Measurements from ENCODE around the gene CCDC85B. TPM values are rescaled to one million over a fixed set of nuclear protein-coding genes. Genes with fewer than 3 reads are reported as not detected.

Gene CCDC85B
- total and polyA plus RNA-seq, 2 of the 13 experiments (the other 11 are each of a cell fraction or from before 2014, with no cell fraction given) = 8.2 to 19.5 TPM

DNA sequence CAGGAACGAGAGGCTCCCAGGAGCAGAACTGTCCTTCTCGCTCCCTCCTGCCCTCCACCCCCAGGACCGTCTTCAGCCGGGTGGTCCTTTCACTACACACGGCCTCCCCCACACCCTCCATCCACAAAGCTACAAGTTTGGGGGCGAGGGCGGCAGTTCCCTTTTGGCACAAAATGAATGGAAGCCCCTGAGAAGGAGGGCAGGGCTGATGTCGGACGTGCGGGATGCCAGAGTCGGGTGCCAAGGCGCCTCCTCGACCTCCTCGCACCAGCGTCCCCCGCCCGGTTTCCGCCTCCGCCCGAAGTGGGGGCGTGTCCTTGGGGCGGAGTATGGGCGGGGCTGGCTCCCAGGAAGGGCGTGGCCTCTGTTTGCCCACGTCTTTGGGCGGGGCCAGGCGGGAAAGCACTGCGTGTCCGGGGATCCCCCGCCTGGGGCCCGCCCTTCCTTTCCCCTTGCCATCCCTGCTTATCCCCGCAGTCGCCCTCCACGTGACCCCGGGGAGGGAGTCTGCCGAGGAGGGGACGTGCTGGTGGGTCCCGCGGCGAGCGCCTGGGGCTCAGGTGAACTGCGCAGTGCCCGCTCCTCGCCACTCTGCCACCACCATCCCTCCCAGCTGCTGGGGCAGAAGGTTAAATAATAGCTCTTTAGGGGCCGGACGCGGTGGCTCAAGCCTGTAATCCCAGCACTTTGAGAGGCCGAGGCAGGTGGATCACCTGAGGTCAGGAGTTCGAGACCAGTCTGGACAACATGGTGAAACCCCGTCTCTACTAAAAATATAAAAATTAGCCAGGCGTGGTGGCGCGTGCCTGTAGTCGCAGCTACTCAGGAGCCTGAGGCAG lies 16.9 kb upstream of the CCDC85B start (continued):
- TF ChIP-seq ZNF598 (CRISPR knock-in tag; IDR thresholded peaks at IDR 0.05; ENCODE audit: borderline replicate concordance) (no peak), CCAR2 (optimal IDR thresholded peaks at IDR 0.05; ENCODE audit: low read depth, low read length) (no peak), ZSCAN21 (CRISPR knock-in tag; IDR thresholded peaks at IDR 0.05; ENCODE audit: borderline replicate concordance) (no peak), HNRNPLL (IDR thresholded peaks at IDR 0.05; ENCODE audit: low read depth, low read length, poor library complexity, severe bottlenecking) (peak; percentile 60), ZSCAN12 (CRISPR knock-in tag; IDR thresholded peaks at IDR 0.05) (no peak), GATA4 (IDR thresholded peaks at IDR 0.05; ENCODE audit: borderline replicate concordance, low read depth) (no peak), TRIM24 (CRISPR knock-in tag; IDR thresholded peaks at IDR 0.05) (no peak), ZNF780A (CRISPR knock-in tag; IDR thresholded peaks at IDR 0.05) (no peak; the same call in 1 of the 2 replicates), RBM22 (optimal IDR thresholded peaks at IDR 0.05; ENCODE audit: low read length) (no peak), SNAI1 (CRISPR knock-in tag; IDR thresholded peaks at IDR 0.05; ENCODE audit: borderline replicate concordance) (0 out of 2 replicates have a peak, but pooled peaks have one; percentile 52), ZNF816 (CRISPR knock-in tag; IDR thresholded peaks at IDR 0.05; ENCODE audit: borderline replicate concordance) (peak; percentile 82), ZNF484 (CRISPR knock-in tag; IDR thresholded peaks at IDR 0.05; ENCODE audit: borderline replicate concordance, low read depth) (no peak), ZNF724P (CRISPR knock-in tag; IDR thresholded peaks at IDR 0.05; ENCODE audit: borderline replicate concordance) (no peak), HMG20B (CRISPR knock-in tag; conservative IDR thresholded peaks at IDR 0.05) (no peak), ZNF224 (CRISPR knock-in tag; IDR thresholded peaks at IDR 0.05) (peak; percentile 63; the same call in 1 of the 2 replicates), SIN3A (IDR thresholded peaks at IDR 0.05; ENCODE audit: borderline replicate concordance, low read depth, low read length) (no peak), ZFP1 (CRISPR knock-in tag; IDR thresholded peaks at IDR 0.05) (no peak), IRX3 (CRISPR knock-in tag; IDR thresholded peaks at IDR 0.05; ENCODE audit: borderline replicate concordance, low read depth) (no peak)
- TF ChIP-seq, protein P1, sequence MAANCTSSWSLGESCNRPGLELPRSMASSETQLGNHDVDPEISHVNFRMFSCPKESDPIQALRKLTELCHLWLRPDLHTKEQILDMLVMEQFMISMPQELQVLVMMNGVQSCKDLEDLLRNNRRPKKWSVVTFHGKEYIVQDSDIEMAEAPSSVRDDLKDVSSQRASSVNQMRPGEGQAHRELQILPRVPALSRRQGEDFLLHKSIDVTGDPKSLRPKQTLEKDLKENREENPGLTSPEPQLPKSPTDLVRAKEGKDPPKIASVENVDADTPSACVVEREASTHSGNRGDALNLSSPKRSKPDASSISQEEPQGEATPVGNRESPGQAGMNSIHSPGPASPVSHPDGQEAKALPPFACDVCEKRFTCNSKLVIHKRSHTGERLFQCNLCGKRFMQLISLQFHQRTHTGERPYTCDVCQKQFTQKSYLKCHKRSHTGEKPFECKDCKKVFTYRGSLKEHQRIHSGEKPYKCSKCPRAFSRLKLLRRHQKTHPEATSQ (CRISPR knock-in tag; IDR thresholded peaks at IDR 0.05; ENCODE audit: borderline replicate concordance) = no peak
- TF ChIP-seq, protein P2, sequence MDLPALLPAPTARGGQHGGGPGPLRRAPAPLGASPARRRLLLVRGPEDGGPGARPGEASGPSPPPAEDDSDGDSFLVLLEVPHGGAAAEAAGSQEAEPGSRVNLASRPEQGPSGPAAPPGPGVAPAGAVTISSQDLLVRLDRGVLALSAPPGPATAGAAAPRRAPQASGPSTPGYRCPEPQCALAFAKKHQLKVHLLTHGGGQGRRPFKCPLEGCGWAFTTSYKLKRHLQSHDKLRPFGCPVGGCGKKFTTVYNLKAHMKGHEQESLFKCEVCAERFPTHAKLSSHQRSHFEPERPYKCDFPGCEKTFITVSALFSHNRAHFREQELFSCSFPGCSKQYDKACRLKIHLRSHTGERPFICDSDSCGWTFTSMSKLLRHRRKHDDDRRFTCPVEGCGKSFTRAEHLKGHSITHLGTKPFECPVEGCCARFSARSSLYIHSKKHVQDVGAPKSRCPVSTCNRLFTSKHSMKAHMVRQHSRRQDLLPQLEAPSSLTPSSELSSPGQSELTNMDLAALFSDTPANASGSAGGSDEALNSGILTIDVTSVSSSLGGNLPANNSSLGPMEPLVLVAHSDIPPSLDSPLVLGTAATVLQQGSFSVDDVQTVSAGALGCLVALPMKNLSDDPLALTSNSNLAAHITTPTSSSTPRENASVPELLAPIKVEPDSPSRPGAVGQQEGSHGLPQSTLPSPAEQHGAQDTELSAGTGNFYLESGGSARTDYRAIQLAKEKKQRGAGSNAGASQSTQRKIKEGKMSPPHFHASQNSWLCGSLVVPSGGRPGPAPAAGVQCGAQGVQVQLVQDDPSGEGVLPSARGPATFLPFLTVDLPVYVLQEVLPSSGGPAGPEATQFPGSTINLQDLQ (CRISPR knock-in tag; IDR thresholded peaks at IDR 0.05) = no peak
- TF ChIP-seq, protein P3, sequence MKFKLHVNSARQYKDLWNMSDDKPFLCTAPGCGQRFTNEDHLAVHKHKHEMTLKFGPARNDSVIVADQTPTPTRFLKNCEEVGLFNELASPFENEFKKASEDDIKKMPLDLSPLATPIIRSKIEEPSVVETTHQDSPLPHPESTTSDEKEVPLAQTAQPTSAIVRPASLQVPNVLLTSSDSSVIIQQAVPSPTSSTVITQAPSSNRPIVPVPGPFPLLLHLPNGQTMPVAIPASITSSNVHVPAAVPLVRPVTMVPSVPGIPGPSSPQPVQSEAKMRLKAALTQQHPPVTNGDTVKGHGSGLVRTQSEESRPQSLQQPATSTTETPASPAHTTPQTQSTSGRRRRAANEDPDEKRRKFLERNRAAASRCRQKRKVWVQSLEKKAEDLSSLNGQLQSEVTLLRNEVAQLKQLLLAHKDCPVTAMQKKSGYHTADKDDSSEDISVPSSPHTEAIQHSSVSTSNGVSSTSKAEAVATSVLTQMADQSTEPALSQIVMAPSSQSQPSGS (CRISPR knock-in tag; IDR thresholded peaks at IDR 0.05) = 0 out of 2 replicates have a peak, but pooled peaks have one; percentile 13

All from HepG2 (cell line).